Measurements from ENCODE around the gene TBC1D8.
"Not testable (repeated sequence)": the region's sequence is repeated elsewhere in the genome, so short reads cannot be mapped to it uniquely, and the experiment has no call there.

The TBC1D8 gene

GRCh38 chr2:101151146-101151858 is at the start of gene TBC1D8:
TBC1D8 (minus strand) TSS chr2:101151382; CDS start chr2:101151253, 129 bp downstream.
- peak; percentile 38 for DNase-seq (ENCODE audit: low read depth)

GRCh38 chr2:101200676-101201075 is 49.5 kb upstream of the TBC1D8 start:
- DNase-seq (ENCODE audit: low read depth) = no peak

- DNase-seq (ENCODE audit: low read depth) = no peak
These were observed 48.1 kb upstream of the TBC1D8 start for GRCh38 chr2:101199251-101199791.

DNA sequence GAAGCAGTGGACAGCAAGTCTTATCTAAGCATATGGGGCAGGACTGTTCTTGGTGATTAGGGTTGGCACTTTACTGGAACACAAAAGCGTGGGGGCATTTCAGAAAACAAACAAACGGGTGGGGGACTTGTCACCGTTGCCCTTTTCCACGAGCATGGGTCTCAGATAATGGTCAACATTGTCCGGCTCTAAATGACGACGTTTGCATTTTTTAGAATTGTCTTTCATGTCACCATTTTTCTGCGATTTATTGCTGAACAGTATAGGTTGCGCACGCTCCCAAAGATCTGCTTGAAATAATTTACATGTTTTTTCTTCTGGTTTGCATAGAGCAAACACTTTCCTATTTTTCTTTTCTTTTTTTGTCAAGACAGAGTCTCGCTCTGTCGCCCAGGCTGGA is 46.6 kb upstream of the TBC1D8 start:
- no peak for DNase-seq (ENCODE audit: low read depth)

- DNase-seq (ENCODE audit: low read depth) = no peak
These were observed 46.1 kb upstream of the TBC1D8 start for GRCh38 chr2:101197215-101197745.

DNA sequence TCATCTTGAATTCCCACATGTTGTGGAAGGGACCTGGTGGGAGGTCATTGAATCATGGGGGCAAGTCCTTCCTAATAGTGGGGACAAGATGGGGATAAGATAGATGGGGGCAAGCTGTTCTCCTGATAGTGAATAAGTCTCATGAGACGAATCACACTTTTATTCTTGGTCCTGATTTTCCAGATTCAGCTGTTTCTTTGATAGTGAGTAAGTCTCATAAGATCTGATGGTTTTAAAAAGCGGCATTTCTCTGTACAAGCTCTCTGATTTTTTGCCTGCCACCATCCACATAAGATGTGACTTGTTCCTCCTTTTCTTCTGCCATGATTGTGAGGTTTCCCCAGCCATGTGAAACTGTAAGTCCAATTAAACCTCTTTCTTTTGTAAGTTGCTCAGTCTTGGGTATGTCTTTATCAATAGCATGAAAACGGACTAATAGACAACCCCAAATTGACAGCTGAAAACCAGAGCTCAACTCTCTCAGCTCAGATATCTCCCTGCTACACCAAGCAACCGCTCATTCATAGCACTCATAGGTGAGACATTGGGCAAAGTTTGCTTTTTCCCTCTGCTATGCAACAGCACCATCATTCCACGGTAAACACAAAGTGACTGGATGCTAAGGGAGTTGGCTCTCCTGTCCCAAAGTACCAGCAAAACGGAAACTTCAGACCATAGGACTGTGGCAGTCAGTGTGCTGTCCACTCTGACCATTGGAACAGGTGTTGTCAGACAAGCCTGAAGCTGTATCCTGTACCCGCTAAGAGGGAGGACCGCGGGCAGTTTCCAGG is 44.9 kb upstream of the TBC1D8 start:
- DNase-seq (ENCODE audit: low read depth) = no peak

DNA sequence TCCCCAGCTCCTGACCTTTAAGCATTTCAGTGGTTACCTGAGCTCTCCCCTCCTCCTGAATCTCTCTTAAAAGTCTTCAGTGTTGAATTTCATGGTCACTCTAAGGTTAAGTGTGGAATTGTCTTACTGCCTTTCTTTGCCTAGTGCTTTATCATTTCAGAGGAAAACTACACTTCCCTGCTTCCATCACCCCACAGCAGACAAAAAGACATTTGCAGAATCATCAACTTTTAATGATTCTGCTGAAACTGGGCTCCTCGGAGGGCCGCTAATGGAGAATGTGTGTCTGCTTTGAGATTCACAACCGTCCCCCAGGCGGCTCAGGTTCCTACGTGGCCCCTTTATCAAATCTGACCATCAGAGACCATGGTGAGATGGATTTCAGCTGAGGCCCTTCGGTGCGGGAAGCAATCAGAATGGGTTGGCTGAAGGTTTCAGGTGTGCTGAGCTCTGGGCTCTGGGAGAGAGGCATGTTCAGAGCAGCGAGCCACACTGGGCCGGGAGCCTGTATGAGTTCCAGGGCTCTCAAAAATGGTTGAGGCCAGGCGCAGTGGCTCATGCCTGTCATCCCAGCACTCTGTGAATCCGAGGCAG is 41.9 kb upstream of the TBC1D8 start:
- DNase-seq (ENCODE audit: low read depth) = no peak

GRCh38 chr2:101190747-101191516 is 39.8 kb upstream of the TBC1D8 start:
- no peak for DNase-seq (ENCODE audit: low read depth)

DNA sequence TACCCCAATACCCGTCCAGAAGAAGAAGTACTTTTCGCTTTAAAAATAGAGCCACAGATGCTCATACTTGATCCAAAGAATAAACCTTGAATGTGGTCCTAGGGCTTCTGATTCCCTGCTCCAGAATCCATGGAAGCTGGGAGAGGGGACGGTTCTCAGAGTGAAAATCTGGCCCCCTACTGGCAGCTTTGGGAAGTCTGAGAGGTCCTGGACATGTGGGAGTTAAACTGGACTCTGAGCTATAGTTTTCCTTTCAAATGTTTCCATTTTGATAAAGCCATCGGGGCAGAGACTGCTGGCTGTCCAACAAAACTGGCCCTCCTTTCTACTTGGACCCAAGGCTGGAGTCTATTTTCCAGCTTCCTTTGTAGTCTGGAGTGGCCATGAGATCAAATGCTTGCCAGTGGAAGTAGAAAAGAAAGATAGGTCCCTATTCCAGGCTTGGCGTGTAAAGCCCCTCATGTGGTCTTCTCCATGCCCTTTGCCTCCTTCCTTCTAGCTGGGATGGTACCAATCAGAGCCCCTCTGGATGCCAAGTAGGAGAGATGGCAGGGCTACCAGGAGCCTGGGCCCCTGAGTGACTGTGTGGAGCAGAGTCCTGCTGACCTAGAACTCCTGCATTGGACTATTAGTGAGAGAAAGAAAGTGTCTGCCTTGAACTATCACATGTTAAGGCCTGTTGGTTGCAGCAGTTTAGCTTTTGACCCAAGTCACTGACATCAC is 37.7 kb upstream of the TBC1D8 start:
- DNase-seq (ENCODE audit: low read depth) = no peak

- no peak for DNase-seq (ENCODE audit: low read depth)
These were observed 35.9 kb upstream of the TBC1D8 start for GRCh38 chr2:101187131-101187530.

GRCh38 chr2:101185656-101186055 is 34.5 kb upstream of the TBC1D8 start:
- no peak for DNase-seq (ENCODE audit: low read depth)

DNA sequence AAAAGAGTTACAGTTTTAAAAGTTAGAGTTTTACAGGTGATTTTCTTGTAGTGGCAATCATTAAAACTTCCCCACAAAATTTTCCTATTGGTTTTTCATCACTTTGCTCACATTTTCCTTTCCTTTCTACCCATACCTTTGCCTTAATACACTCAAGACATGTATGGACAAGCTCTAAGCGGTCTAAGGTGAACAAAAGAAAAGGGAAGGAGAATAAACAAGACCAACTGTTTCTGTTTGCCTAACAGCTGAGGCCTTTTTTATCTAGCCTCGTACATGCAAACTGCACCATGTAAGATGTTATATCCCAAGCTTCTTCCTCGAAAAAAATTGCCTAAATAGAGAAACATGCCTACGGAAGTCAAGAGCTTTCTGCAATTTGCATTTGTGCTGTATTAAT is 33.9 kb upstream of the TBC1D8 start:
- DNase-seq (ENCODE audit: low read depth) = no peak

DNA sequence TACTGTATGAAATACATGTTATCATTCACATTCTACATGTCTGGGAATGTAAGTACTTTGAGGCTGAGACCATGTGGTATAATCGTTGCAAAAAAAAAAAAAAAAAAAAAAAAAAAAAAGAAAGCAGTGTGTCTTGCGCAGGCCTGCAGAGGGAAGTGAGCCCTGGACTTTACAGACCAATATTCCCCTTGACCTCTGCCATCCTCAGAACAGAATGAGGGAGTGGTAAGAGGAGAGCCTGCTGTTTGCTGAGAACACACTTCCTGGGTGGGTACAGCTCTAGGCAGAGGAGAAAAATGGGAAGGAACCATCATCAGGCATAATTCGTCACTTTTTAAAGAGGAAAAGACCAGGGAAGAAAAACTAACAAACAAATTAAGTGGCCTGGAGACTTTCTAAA is 28.8 kb upstream of the TBC1D8 start:
- DNase-seq (ENCODE audit: low read depth) = no peak

DNA sequence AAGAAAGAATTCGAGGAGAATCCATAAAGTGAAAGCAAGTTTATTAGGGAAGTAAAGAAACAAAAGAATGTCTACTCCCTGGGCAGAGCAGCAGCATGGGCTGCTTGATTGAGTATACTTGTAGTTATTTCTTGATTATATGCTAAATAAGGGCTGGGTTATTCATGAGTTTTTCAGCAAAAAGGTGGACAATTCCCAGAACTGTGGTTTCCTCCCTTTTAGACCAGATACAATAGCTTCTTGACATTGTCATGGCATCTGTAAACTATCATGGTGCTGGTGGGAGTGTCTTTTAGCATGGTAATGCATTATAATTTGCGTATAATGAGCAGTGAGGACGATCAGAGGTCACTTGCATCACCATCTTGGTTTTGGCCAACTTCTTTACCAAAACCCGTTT is 25.6 kb upstream of the TBC1D8 start:
- no peak for DNase-seq (ENCODE audit: low read depth)

DNA sequence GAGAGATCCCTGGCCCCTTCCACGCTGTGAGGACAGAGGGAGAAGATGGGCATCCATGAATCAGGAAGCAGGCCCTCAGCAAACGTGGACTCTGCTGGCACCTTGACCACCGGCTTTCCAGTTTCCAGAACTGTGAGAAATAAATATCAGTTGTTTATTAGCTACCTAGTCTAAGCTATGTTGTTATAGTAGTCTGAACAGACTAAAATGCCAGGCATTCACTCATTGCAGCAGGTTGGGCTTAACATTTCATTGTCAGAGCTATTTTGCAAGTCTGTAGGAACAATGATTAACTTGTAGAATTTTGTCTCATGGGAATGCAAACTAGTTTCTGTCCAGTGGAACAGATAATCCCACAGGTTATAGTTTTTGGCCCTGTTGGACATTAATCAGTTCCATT is 24.8 kb upstream of the TBC1D8 start:
- DNase-seq (ENCODE audit: low read depth) = no peak

GRCh38 chr2:101173707-101174295 is 22.6 kb upstream of the TBC1D8 start:
- no peak for DNase-seq (ENCODE audit: low read depth)

- DNase-seq (ENCODE audit: low read depth) = not testable (repeated sequence)
These were observed 18.6 kb upstream of the TBC1D8 start for GRCh38 chr2:101169822-101170221.

DNA sequence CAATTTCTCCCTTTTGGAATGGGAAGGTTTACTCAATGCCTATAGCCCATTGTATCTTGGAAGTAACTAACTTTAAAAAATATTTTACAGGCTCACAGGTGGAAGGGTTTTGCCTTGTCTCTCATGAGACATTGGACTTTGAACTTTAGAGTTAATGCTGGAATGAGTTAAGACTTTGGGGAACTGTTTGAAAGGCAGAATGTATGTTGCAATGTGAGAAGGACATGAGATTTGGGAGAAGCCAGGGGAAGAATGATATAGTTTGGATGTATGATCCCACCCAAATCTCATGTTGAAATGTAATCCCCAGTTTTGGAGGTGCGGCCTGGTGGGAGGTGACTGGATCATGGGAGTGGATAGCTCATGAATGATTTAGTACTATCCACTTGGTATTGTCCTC is 17.5 kb upstream of the TBC1D8 start:
- DNase-seq (ENCODE audit: low read depth) = no peak

DNA sequence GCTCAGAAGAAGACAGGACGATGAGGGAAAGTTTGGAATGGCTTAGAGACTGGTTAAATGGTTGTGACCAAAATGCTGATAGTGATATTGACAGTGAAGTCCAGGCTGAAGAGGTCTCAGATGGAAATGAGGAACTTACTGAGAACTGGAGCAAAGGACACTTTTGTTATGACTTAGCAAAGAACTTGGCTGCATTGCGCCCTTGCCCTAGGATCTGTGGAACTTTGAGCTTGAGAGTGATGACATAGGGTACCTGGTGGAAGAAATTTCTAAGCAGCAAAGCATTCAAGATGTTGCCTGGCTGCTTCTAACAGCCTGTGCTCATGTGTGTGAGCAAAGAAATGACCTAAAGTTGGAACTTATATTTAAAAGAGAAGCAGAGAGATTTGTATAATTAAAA is 16.4 kb upstream of the TBC1D8 start:
- not testable (repeated sequence) for DNase-seq (ENCODE audit: low read depth)

DNA sequence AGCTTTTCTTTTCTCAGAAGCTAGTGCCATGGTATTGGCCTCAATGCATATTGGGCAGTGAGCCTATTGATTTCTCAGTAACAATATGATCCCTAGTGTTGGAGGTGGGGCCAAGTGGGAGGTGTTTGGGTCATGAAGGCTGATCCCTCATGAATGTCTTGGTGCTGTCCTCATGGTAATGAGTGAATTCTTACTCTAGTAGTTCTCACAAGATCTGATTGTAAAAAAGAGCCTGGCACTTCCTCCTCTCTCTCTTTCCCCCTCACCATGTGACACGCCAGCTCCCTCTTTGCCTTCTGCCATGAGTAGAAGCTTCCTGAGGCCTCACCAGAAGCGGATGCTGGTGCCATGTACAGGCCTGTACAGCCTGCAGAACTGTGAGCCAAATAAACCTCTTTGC is 12.8 kb upstream of the TBC1D8 start:
- DNase-seq (ENCODE audit: low read depth) = no peak

Data from stimulated activated CD8-positive, alpha-beta memory T cell treated with anti-CD3 and anti-CD28 coated beads, Interleukin-4, amount 100 ng/mL, for 24 hours (primary cell).